Sciatic nerve (tissue), 2 donors: Measurements from ENCODE around the gene LIN52. TPM values are rescaled to one million over a fixed set of nuclear protein-coding genes. Genes with fewer than 3 reads are reported as not detected.

Experiments used
- ATAC-seq: fragments of 200-7000 bp; cut with Tn5 transposase; one replicate; pipeline ENCODE4 v1.9.1; 2020; ENCODE audit warnings: mild to moderate bottlenecking, moderate library complexity
- DNase-seq: peaks from one replicate; pipeline ENCODE4 v3.0.0-alpha.2; 2020; ENCODE audit warnings: low spot score
- intact Hi-C: fragments of 100-400 bp; cut with DNase I; formaldehyde crosslinking; loops from one replicate; pipeline ENCODE4 v1.14.2; 2022
- total RNA-seq: library from RNA; stranded (reverse); fragmentation: NEBNext Ultra II Directional; extraction: Animal tissue kit (Norgen Biotek cat#: 25700); gene quantifications from one replicate; pipeline ENCODE4 v1.2.1, GENCODE V29; 2021
- donor health status: DM: no; HTN: no; CAD: no.
- donor health status: DM: no; HTN: no; CAD: no.

LIN52 gene
- total RNA-seq, 1 donor from 2014 or later: 8.5 TPM

DNA sequence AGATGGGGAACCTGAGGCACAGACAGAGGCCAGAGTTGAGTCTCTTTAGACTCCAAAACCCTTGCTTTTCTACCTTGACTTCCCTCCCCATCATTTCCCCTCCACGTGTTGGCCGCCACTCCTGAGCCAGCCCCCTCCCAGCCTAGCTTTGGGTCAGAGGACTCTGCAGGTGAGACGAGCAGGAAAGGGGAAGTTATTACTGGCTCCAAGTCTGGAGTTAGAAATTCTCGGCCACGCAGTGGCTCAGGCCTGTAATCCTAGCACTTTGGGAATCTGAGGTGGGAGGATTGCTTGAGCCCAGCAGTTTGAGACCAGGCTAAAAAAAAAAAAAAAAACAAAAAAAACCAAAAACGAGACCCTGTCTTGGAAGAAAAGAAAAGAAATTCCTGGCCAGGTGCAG lies 163.3 kb downstream of the LIN52 start:
- DNase-seq (no peak), ATAC-seq (no peak)
- intact Hi-C loops: no loop called here

GRCh38 chr14:74249433-74250375 lies 164.9 kb downstream of the LIN52 start:
- ATAC-seq (no peak), DNase-seq (no peak)
- intact Hi-C loops: loop anchor here (10.0 kb wide), 1 partner anchor 135 kb away; no protein-coding TSS in a partner anchor

Other genes starting within 250 kb of the LIN52 start
- 17.1 TPM for gene PTGR2, start 233.1 kb upstream of the LIN52 start, total RNA-seq
- gene ZNF410, start 198.1 kb upstream of the LIN52 start, total RNA-seq: 46.6 TPM
- gene FAM161B, start 134.9 kb upstream of the LIN52 start, total RNA-seq: 12.1 TPM
- gene COQ6, start 134.7 kb upstream of the LIN52 start, total RNA-seq: 23.4 TPM
- 15.5 TPM for gene ENTPD5, start 65.7 kb upstream of the LIN52 start, total RNA-seq
- 8.6 TPM for gene BBOF1, start 65.6 kb upstream of the LIN52 start, total RNA-seq
- gene ALDH6A1, start 503 bp upstream of the LIN52 start, total RNA-seq: 85.5 TPM
- gene VSX2, start 154.5 kb downstream of the LIN52 start, total RNA-seq: not detected
- gene ABCD4, start 218.0 kb downstream of the LIN52 start, total RNA-seq: 89.7 TPM